ENCODE results near the gene GLCCI1.

Gene GLCCI1

DNA sequence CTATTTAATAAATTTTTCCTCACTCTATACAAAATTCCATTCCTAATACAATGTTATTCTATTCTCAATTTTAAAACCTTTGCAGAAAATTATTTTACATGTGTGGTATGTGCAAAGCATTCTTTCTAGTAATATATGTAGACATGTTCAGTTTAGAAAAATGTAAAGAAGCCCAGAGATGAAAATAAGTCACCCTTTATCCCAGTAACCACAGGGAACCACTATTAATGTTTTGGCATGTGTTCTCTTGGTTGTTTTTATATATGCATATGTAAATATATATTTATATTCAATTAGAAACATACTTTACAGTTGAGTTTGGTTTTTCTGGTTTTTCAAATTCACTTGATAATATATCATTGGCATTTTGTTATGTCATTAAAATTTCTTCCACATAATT lies 14.8 kb upstream of the GLCCI1 start:
- DNase-seq = no peak

DNA sequence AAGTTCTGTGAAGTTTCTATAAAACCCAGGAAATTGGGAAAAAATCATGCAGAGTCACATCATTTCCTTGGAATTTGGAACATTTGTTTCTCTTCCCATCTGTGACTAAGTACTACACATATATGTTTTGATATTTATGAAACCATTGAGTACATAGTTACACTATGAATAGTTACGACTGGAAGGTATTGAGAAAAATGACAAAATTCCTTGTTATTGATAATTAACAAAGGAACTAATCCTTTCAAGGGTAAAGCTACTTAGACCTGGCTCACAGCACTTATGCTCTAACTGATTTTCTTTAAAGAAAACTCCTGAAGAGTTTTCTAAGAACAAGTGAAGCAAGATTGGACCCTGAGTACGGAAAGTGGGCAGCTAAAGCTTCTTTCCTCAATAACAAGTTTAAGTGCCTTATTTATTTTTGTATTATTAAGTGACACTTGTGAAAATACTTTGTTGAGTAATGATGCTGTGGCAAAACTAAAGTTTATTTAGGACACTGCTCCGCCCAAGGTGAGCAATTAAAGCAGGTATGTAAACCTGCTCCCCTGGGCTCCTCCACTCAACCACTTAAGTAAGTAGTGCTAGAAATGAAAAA lies 12.0 kb upstream of the GLCCI1 start:
- TF ChIP-seq, protein P1, sequence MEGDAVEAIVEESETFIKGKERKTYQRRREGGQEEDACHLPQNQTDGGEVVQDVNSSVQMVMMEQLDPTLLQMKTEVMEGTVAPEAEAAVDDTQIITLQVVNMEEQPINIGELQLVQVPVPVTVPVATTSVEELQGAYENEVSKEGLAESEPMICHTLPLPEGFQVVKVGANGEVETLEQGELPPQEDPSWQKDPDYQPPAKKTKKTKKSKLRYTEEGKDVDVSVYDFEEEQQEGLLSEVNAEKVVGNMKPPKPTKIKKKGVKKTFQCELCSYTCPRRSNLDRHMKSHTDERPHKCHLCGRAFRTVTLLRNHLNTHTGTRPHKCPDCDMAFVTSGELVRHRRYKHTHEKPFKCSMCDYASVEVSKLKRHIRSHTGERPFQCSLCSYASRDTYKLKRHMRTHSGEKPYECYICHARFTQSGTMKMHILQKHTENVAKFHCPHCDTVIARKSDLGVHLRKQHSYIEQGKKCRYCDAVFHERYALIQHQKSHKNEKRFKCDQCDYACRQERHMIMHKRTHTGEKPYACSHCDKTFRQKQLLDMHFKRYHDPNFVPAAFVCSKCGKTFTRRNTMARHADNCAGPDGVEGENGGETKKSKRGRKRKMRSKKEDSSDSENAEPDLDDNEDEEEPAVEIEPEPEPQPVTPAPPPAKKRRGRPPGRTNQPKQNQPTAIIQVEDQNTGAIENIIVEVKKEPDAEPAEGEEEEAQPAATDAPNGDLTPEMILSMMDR (IDR thresholded peaks at IDR 0.05; ENCODE audit: low read depth, low read length) = no peak
- no peaks in the 10 kb centered on the region for H3K4me1 ChIP-seq
- H3K36me3 ChIP-seq = no peaks in the 10 kb centered on the region
- H3K27me3 ChIP-seq = no peaks in the 10 kb centered on the region
- DNase-seq = no peak
- no peak overlapping the region for H3K4me3 ChIP-seq (ENCODE audit: low read depth, low read length)
- H3K9me3 ChIP-seq = no peaks in the 10 kb centered on the region

More for the DNA sequence above, 14.8 kb upstream of the GLCCI1 start:
- Histone ChIP-seq H3K36me3 (no peaks in the 10 kb centered on the region), H3K9me3 (0 out of 2 replicates have a peak, but pooled peaks cover 2% of the 10 kb centered on the region), H3K4me1 (no peaks in the 10 kb centered on the region), H3K4me3 (ENCODE audit: low read depth, low read length) (no peak overlapping the region), H3K27me3 (no peaks in the 10 kb centered on the region)
- TF ChIP-seq, protein P1 (IDR thresholded peaks at IDR 0.05; ENCODE audit: low read depth, low read length) = no peak

DNA sequence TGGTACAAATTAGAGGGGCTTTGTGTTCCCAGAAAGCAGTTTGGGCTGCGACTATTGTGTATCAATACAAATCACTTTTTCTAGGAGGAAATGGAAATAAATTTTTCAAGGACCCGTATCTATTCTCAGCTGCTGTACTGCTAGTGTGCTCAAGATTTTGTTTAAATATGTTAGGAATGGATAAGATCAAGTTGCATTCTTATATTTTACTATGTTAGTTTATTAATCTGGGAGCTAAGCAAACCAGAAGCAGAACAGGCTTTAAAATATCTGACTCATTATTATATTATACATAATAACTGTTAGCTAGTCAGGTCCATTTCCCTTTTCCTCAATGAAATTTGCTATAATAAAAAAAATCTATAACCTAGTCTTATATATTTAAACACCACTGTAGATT lies 11.1 kb upstream of the GLCCI1 start:
- H3K4me3 ChIP-seq (ENCODE audit: low read depth, low read length) = no peak overlapping the region
- DNase-seq = no peak
- H3K36me3 ChIP-seq = no peaks in the 10 kb centered on the region
- TF ChIP-seq, protein P1 (IDR thresholded peaks at IDR 0.05; ENCODE audit: low read depth, low read length) = no peak
- no peaks in the 10 kb centered on the region for H3K27me3 ChIP-seq
- no peaks in the 10 kb centered on the region for H3K4me1 ChIP-seq
- H3K9me3 ChIP-seq = no peaks in the 10 kb centered on the region

DNA sequence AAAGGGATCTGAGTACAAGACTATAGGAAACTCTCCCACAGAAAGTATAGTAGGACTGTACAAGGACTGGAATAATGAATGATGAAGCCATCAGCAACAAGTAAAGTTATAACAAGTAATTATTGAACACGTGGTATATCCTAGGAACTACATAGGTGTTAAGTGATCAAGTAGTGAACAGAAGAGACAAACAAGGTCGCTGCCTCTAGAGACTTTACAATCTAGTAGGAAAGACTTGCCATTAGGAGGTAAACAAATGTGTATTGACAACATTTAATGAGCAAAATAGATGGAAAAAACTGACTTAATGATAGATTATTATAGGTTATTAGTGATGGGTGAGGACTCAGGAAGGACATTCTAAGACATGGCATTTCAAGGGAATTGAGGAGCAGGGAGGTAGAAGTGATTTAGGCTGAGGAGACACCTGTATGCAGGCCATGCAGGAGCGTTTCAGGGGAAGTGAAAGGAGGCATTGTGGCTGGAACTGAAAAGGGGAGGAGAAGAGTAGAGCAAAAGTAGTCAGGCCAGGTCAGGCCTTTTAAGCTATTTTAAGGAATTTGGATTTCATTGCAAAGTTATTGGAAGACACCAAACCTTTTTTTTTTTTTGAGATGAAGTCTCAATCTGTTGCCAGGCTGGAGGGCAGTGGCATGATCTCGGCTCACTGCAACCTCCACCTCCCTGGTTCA lies 8.5 kb upstream of the GLCCI1 start:
- no peak for DNase-seq
- no peaks in the 10 kb centered on the region for H3K27me3 ChIP-seq
- H3K4me3 ChIP-seq (ENCODE audit: low read depth, low read length) = no peak overlapping the region
- no peaks in the 10 kb centered on the region for H3K36me3 ChIP-seq
- H3K4me1 ChIP-seq = no peaks in the 10 kb centered on the region
- TF ChIP-seq, protein P1 (IDR thresholded peaks at IDR 0.05; ENCODE audit: low read depth, low read length) = no peak
- H3K9me3 ChIP-seq = no peaks in the 10 kb centered on the region

DNA sequence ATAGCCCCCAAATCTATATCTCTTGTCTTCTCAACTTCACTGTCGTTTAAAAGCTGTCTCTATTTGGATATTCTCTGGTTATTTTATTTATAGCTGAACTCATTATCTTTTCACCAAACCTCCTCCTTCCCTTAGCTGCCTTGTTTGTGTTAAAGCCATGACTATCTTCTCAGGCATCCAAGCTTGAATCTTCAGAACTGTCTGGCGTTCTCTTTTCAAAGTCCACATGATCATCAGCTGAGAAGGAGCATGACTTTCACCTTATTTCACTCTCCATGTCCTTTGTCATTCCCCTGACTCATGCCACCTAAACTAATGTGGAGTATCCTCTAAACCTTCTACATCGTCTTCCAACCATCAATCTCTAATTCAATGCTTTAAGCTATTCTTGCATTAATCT lies 5.7 kb upstream of the GLCCI1 start:
- H3K9me3 ChIP-seq = no peaks in the 10 kb centered on the region
- H3K4me1 ChIP-seq = no peaks in the 10 kb centered on the region; the same call in 1 of the 2 replicates
- TF ChIP-seq, protein P1 (IDR thresholded peaks at IDR 0.05; ENCODE audit: low read depth, low read length) = no peak
- H3K27me3 ChIP-seq = no peaks in the 10 kb centered on the region
- DNase-seq = no peak
- H3K4me3 ChIP-seq (ENCODE audit: low read depth, low read length) = no peak overlapping the region
- H3K36me3 ChIP-seq = no peaks in the 10 kb centered on the region

DNA sequence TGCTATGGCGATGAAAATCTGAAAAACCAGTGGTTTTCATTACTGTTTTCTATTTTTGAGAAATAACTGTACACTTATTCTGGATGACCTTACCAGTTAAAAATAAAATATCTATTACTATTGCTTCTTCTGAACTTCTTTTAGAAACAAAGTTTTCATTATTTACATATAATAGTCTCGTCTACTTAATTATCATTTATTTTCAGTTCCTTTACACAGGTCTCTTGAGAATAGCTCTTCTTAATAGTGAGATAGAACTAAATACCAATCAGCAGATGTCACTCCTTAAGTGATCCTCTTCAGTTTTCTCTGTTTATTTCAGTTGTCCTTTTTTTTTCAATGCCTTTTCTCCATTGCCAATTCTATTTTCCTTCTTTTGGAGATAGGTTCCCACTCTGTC lies 4.3 kb upstream of the GLCCI1 start:
- no peaks in the 10 kb centered on the region; the same call in 1 of the 2 replicates for H3K4me1 ChIP-seq
- no peaks in the 10 kb centered on the region for H3K9me3 ChIP-seq
- no peak for DNase-seq
- H3K4me3 ChIP-seq (ENCODE audit: low read depth, low read length) = no peak overlapping the region
- TF ChIP-seq, protein P1 (IDR thresholded peaks at IDR 0.05; ENCODE audit: low read depth, low read length) = no peak
- H3K27me3 ChIP-seq = no peaks in the 10 kb centered on the region
- H3K36me3 ChIP-seq = no peaks in the 10 kb centered on the region

Measured in BE2C (cell line).